HG03571 (cell line): ENCODE data around the gene F12.

Experiments used
- ATAC-seq: cut with Tn5 transposase; IDR thresholded peaks from one replicate; pipeline ENCODE4 v1.9.1; 2021; ENCODE audit not compliant: unreplicated experiment

Gene F12

DNA sequence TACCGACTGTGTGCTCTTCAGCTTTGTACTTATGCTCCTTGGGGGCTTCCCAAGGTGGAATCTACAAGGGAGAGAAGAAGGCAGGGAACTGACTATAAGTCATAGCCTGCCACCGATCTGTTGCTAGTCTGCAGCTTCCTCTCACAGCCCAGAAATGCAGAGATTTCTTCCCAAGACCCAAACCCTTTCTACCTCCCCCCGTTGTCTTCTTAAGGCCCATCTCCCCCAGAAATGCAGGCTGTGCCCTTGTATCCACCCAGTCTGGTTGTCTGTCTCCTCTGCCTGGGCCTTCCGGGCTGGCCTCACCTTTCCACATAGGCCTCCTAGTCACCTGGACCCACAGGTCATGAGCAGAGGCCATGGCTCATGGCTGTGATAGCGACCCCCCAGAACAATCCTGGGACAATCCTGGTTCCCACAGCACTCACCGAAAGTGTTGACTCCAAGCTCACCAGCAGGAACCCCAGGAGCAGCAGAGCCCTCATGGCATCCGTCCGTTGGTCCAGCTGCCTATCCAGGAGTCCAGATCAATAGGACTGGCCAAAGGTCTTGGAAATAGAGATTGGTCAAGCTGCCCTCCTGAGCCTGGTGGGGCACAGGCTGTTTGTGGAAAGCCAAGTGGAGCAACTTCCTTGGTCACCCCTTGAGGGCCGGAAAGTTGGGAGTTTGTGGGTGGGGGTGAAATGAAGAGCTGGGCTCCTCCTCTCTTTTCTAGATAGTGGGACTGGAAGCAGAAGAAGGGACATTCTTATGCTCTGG is at the start of gene F12:
TSS of gene F12 (minus strand) at position 522 of the 759 bp plus-strand sequence. CDS start at position 485, 37 bp downstream.
- ATAC-seq: no peak

DNA sequence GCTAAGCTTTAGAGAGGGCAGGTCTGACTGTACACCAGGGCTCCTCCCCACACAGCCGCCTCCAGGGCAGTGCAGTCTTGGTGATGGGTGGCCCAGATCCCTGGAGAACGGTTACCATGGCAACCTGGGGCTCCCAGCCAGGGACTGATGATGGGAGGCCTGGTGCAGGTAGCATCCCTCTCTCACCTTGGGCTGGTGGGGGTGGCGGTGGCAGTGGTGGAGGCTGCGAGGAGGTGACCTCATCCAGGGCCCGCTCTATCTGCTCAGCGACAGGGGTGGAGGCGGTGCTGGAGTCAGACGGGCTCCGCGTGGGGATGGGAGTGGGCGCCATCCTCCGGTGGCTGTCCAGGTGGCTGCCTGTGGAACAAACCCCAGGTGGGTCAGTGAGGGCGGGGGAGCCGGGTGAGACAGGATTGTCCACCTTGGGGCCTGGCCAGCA is 49.6 kb upstream of the F12 start:
- ATAC-seq: no peak

- no peak for ATAC-seq
Measured at GRCh38 chr5:177457852-177458681, 48.7 kb upstream of the F12 start.

DNA sequence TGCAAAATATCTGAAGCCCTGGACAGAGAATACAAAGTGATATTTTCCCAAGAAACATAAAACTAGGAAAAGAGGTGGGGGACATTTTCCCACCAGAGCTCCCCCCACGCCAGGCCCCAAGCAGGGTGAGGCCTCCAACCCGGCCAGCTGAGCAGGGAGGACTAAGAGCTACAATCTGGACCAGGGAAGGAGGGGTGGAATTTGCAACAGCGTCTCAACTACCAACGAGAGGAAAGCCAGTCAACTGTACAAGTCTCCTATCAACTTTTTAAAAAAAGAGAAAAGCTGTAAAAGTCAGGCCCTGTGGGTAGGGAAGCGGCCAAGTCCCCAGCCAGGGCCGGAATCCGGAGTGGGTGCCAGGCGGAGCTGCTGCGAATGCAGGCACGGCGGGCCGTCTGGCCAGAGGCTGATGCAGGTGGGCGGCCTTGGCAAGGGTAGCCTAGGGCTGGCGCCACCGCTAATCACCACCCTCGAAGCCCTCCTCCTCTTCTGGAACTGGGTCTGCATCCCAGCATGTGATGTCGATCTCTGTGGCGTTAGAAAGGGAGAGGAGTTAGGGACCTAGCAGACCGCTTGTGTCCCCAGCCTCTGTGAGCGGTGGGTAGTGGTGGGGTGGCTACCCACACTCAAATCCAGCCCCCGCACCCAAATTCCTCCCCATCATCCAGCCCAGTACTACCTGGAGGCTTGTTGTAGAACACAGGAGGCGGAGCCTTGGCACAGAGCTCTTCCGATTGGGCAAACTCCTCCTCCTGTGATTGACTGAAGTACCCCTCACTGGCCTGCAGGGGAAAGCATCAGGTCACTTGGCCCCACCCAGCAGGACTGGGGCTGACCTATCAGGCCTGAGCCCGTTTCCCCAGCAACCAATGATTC is 47.9 kb upstream of the F12 start:
- ATAC-seq: peak; percentile 44

DNA sequence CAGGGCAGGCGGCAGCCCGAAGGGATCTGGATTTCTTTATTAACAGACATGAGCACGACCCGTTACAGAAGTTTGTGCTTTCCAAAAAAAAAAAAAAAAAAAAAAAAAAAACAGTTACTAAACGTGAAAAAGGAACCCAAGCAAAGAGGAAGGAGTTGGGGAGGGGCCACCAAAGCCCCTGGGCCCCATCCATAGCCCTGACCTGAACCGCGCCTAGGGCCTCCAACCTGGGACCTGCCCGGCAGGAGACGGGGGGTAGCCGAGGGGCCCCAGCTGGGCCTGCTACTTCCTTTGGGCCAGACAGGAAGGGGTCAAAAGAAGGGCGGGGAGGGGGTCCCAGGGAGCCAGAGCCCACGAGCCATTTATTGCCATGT is 47.2 kb upstream of the F12 start:
- ATAC-seq: no peak

- ATAC-seq: peak; percentile 3
Measured at GRCh38 chr5:177455661-177456590, 46.6 kb upstream of the F12 start.

DNA sequence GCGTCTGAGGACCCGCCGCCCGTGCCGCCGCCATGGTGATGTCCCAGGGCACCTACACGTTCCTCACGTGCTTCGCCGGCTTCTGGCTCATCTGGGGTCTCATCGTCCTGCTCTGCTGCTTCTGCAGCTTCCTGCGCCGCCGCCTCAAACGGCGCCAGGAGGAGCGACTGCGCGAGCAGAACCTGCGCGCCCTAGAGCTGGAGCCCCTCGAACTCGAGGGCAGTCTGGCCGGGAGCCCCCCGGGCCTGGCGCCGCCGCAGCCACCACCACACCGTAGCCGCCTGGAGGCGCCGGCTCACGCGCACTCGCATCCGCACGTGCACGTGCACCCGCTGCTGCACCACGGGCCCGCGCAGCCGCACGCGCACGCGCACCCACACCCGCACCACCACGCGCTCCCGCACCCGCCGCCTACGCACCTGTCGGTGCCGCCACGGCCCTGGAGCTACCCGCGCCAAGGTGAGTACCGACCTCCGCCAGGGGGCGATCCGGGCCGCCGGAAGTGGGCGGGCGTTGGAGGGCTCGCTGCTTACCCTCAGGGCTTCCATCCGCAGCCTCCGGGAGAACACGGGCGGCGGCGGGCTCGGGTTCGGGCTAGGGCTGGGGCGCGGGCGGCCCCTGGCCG is 45.8 kb upstream of the F12 start:
- ATAC-seq: peak; percentile 39

- ATAC-seq: peak; percentile 61
Measured at GRCh38 chr5:177454397-177455035, 45.2 kb upstream of the F12 start.

GRCh38 chr5:177453852-177454396 is 44.6 kb upstream of the F12 start:
- peak; percentile 2 for ATAC-seq

GRCh38 chr5:177452688-177453638 is 43.6 kb upstream of the F12 start:
- ATAC-seq: no peak

DNA sequence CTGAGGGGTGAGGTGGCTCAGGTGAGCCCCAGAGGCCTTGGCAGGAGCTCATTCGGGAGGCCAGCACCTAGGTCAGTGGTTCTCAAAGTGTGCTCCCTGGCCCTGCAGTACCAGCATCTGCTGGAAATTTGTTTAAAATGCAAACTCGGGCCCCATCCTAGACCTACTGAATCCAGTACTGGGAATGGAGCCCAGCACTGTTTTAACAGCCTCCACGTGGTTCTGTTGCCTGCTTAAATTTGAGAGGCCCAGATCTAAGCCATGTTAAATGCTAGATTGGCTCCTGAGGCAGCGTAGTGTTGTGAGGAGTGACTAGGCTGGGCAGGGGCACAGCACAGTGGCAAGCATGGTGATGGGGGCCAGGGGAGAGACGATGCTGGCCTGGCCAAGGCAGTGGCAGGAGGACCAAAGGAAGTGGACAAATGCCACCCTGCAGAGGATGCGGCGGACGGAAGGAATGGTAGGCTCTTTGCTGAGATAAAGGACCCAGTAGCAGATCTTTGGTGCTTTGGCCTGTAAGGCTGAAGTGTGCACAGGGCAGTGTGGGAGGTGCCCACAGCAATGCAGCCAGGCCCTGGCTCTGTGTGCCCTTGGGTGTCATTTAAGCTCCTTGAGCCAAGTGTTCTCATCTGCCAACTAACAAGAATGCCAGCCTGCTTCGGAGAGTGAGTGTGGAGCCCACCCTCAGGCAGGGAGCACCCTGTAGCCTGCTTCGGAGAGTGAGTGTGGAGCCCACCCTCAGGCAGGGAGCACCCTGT is 41.5 kb upstream of the F12 start:
- no peak for ATAC-seq

GRCh38 chr5:177449140-177450061 is 40.0 kb upstream of the F12 start:
- ATAC-seq: no peak

GRCh38 chr5:177448244-177448950 is 39.0 kb upstream of the F12 start:
- no peak for ATAC-seq

DNA sequence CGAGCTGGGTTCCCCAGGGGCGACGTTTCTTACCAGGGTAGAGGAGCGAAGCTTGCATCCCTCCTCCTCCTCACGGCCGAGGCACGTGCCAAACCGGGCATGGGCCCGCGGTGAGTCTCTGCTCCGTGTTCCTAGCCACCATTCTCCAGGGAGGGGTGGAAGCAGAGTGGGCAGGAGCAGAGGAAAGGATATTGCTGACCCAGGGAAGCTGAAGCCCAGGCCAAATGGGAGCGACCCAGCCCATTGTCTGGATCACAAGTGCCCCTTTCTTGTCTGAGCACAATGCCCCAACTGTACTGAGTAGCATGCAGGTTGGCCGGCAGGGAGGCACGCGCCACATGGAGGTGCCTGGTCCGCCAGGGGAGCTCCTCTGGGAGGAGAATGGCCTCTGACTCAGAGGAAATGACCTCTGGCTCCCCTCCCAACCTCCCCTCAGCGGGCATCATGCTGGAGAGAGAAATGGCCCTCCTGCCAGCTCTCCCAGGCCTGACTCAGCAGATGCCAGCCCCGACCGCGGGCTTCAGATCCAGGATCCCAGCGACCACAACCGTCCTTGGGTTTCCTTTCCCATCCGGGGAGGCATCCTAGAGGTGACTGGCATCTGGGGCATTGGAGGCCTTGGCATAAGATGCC is 38.4 kb upstream of the F12 start:
- no peak for ATAC-seq

DNA sequence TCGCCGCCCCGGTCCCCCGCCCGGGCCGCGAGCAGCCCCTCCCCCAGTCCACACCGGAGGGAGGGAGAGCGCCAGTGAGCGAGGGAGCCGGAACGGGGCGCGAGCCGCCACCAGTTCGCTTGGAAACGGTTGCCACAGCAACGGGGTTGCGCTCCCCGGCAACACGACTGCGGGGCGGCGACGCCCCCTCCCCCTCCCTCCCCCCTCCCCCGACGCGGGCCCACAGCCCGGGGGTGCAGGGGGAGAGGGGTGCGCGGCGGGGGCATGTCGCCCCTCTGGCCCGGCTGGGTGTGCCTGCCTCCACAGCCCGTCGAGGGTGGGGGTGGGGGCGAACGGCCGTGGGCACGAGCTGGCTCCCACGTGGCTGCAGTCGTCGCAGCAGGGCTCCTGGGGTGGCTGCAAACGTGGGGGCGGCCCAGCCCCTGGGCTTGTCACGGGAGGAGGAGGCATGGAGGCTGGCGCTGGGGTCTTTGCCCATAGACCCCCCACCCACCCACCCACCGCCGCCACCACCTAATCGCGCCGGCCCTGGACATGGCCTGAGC is 37.8 kb upstream of the F12 start:
- peak; percentile 40 for ATAC-seq
